OCI-LY7 (cell line): ENCODE results near the gene CPA1. TPM values are rescaled to one million over a fixed set of nuclear protein-coding genes. Genes with fewer than 3 reads are reported as not detected.

Experiments used
- BruUV-seq: library from RNA; stranded (reverse); fragments of 400-500 nt; replicated peaks from 2 replicates; lab custom pipeline; 2021; lab: Mats Ljungman, UMichigan
- CTCF ChIA-PET: fragments of 300-600 bp; sonication (Branson Sonifier 250); formaldehyde crosslinking; loops from one replicate; lab custom pipeline; 2022; ENCODE audit warnings: antibody characterized with exemption; ENCODE audit not compliant: unreplicated experiment; lab: Charles Lee
- POLR2A ChIA-PET: fragments of 300-600 bp; sonication (Branson Sonifier 250); formaldehyde crosslinking; loops from one replicate; lab custom pipeline; 2022; ENCODE audit warnings: antibody characterized with exemption; lab: Charles Lee
- DNase-seq: peaks from one replicate; pipeline ENCODE4 v3.0.0-alpha.2; 2015; ENCODE audit warnings: low spot score
- H2AFZ ChIP-seq: fragments of 200-600 bp; sonication (generic), shearing (Covaris generic); 2 replicates; pipeline ENCODE4 v1.6.1; 2014; ENCODE audit warnings: mild to moderate bottlenecking, antibody characterized with exemption, low read length, moderate library complexity
- H3K27ac ChIP-seq: fragments of 200-600 bp; sonication (generic); 2 replicates; pipeline ENCODE4 v1.5.1; 2014; ENCODE audit warnings: mixed run types, low read depth, mild to moderate bottlenecking, moderate library complexity, low read length, inconsistent platforms; ENCODE audit not compliant: poor library complexity, severe bottlenecking
- H3K36me3 ChIP-seq: fragments of 200-600 bp; sonication (generic); 2 replicates; pipeline ENCODE4 v1.6.1; 2014; ENCODE audit warnings: mild to moderate bottlenecking, antibody characterized with exemption, low read length, moderate library complexity, mixed read lengths; ENCODE audit not compliant: insufficient read depth
- H3K4me1 ChIP-seq: fragments of 200-600 bp; sonication (generic); 2 replicates; pipeline ENCODE4 v1.5.1; 2014; ENCODE audit warnings: mild to moderate bottlenecking, low read length; ENCODE audit not compliant: insufficient read depth, poor library complexity, severe bottlenecking
- H3K4me2 ChIP-seq: fragments of 200-600 bp; sonication (generic); 2 replicates; pipeline ENCODE4 v1.6.1; 2014; ENCODE audit warnings: mild to moderate bottlenecking, low read length
- H3K4me3 ChIP-seq: fragments of 200-600 bp; sonication (generic); 2 replicates; pipeline ENCODE4 v1.5.1; 2014; ENCODE audit warnings: mild to moderate bottlenecking, low read depth, low read length; ENCODE audit not compliant: poor library complexity, severe bottlenecking
- H3K79me2 ChIP-seq: fragments of 200-600 bp; sonication (generic); 2 replicates; pipeline ENCODE4 v1.6.1; 2016; ENCODE audit warnings: low read depth, mild to moderate bottlenecking, low read length, moderate library complexity, mixed read lengths; ENCODE audit not compliant: insufficient read depth
- H3K9me2 ChIP-seq: fragments of 200-600 bp; sonication (generic); 2 replicates; pipeline ENCODE4 v1.6.1; 2016; ENCODE audit warnings: mild to moderate bottlenecking, low read length, mixed read lengths; ENCODE audit not compliant: insufficient read depth
- H3K9me3 ChIP-seq: fragments of 200-600 bp; sonication (generic); 2 replicates; pipeline ENCODE4 v1.6.1; 2014; ENCODE audit warnings: mild to moderate bottlenecking, mixed run types, low read length, mixed read lengths
- H4K20me1 ChIP-seq: fragments of 200-600 bp; sonication (generic); 2 replicates; pipeline ENCODE4 v1.6.1; 2014; ENCODE audit warnings: mild to moderate bottlenecking, antibody characterized with exemption, low read length, moderate library complexity, mixed read lengths; ENCODE audit not compliant: insufficient read depth
- EZH2phosphoT487 ChIP-seq: fragments of 200-600 bp; sonication (generic); IDR thresholded peaks from 2 replicates; pipeline ENCODE4 v1.6.1; 2018; ENCODE audit warnings: low read depth, borderline replicate concordance, mild to moderate bottlenecking, mixed run types, antibody characterized with exemption, low read length, moderate library complexity, mixed read lengths
- intact Hi-C: fragments of 100-400 bp; cut with micrococcal nuclease; formaldehyde crosslinking; loops from one replicate; pipeline ENCODE4 v1.10.0; 2022; ENCODE audit not compliant: unreplicated experiment
- total RNA-seq, 2 experiments: library from RNA; depleted of rRNA in 1 of 2; stranded (reverse); fragments of >200 nt in 1 of 2; shearing (Covaris generic) in 1 of 2; gene quantifications; 2 replicates each; pipeline ENCODE4 v1.2.3, GENCODE V29; 2014 to 2022
- TF ChIP-seq, protein P1 (sequence below): fragments of 200-600 bp; sonication (generic); conservative IDR thresholded peaks from 2 replicates; pipeline ENCODE4 v1.5.1; 2014; ENCODE audit warnings: mild to moderate bottlenecking, antibody characterized with exemption, low read length, moderate library complexity, mixed read lengths

The CPA1 gene
- total RNA-seq, 2 experiments from 2014 or later = not detected

DNA sequence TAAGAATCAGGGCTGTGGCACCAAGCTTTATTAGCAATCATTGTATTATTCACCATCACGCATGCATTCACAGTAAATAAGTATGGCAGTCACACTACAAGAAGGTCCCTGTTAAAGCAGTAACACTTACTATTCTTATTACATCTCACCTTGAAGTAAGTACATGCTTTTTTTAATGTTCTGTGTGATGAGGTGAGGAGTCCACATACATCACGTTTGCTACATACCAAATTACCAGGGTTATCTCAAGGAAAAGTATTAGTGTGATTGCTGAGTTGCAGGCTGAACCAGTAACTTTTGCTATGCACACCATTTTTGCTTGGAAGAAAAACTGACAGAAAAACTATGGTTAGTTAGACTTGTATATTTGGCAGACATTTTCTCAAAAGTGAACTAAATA is 24.7 kb downstream of the CPA1 start:
- ChIA-PET POLR2A (no interaction called here), CTCF (no interaction called here)
- no TSS peak for BruUV-seq
- Histone ChIP-seq H3K9me2 (no peaks in the 10 kb centered on the region), H3K4me3 (no peak overlapping the region), H4K20me1 (no peaks in the 10 kb centered on the region), H3K36me3 (peaks cover 12% of the 10 kb centered on the region), H3K9me3 (no peaks in the 10 kb centered on the region), H3K4me2 (no peak overlapping the region), H3K27ac (no peak overlapping the region), H3K4me1 (no peaks in the 10 kb centered on the region), H3K79me2 (no peaks in the 10 kb centered on the region), H2AFZ (no peak overlapping the region)
- TF ChIP-seq EZH2phosphoT487 = no peak
- TF ChIP-seq, protein P1, sequence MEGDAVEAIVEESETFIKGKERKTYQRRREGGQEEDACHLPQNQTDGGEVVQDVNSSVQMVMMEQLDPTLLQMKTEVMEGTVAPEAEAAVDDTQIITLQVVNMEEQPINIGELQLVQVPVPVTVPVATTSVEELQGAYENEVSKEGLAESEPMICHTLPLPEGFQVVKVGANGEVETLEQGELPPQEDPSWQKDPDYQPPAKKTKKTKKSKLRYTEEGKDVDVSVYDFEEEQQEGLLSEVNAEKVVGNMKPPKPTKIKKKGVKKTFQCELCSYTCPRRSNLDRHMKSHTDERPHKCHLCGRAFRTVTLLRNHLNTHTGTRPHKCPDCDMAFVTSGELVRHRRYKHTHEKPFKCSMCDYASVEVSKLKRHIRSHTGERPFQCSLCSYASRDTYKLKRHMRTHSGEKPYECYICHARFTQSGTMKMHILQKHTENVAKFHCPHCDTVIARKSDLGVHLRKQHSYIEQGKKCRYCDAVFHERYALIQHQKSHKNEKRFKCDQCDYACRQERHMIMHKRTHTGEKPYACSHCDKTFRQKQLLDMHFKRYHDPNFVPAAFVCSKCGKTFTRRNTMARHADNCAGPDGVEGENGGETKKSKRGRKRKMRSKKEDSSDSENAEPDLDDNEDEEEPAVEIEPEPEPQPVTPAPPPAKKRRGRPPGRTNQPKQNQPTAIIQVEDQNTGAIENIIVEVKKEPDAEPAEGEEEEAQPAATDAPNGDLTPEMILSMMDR = no peak
- intact Hi-C loops = no loop called here
- DNase-seq = no peak

DNA sequence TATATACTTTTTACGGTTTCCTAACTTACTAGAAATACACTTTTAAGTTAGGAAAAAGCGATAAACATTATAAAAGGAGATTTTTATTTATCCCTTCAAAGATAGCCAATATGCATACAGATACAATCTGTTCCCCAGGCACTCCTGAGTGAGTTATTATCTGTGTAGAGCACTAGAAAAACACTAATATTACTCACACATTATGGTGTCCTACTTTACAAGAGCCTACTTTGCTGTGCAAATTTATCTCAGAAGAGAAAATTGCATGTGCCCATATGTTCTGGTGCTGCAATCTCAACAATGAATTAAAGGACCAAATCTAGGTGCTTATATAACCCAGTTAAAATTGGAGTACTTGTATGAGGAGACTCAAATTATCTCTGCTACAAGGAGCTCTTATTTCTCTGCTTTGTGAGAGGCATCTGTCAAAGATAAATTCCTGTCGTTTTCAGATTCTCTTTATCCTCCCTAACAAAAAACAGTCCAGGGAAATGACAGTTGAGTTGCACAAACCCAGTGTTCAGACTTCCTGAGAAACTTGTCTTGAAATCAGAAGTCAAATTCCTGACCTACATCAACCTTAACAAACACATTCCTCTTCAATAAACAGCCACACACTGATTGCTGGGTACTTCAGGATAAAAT is 28.9 kb downstream of the CPA1 start:
- Histone ChIP-seq H3K79me2 (no peaks in the 10 kb centered on the region), H2AFZ (no peak overlapping the region), H3K9me3 (no peaks in the 10 kb centered on the region), H4K20me1 (no peaks in the 10 kb centered on the region), H3K36me3 (0 out of 2 replicates have a peak, but pooled peaks cover 4% of the 10 kb centered on the region), H3K4me3 (no peak overlapping the region), H3K27ac (no peak overlapping the region), H3K4me2 (no peak overlapping the region), H3K4me1 (no peaks in the 10 kb centered on the region), H3K9me2 (no peaks in the 10 kb centered on the region)
- no TSS peak for BruUV-seq
- no peak for TF ChIP-seq EZH2phosphoT487
- TF ChIP-seq, protein P1 = no peak
- ChIA-PET POLR2A (no interaction called here), CTCF (no interaction called here)
- DNase-seq = no peak
- intact Hi-C loops = no loop called here

DNA sequence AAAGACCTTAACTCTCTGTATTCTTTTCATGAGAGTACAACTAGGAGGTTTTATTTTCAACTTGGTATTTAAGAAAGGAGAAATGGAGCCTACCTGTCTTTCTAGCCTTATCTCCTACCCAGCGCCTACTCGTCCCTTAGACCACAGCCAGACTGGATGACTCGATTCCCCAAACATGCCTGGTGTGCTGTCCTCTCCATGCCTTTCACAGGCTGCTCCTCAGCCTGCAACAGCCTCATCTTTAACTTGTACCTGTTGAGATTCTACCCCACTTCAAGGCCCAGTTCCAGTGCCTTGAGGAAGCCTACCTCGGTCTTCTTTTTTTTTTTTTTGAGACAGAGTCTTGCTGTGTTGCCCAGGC is 29.4 kb downstream of the CPA1 start:
- CTCF ChIA-PET = no interaction called here
- Histone ChIP-seq H3K9me2 (no peaks in the 10 kb centered on the region), H4K20me1 (no peaks in the 10 kb centered on the region), H3K4me3 (no peak overlapping the region), H3K36me3 (0 out of 2 replicates have a peak, but pooled peaks cover 4% of the 10 kb centered on the region), H3K79me2 (no peaks in the 10 kb centered on the region), H3K4me2 (no peak overlapping the region), H3K4me1 (no peaks in the 10 kb centered on the region), H3K9me3 (no peaks in the 10 kb centered on the region), H2AFZ (no peak overlapping the region), H3K27ac (no peak overlapping the region)
- TF ChIP-seq, protein P1 = no peak
- TF ChIP-seq EZH2phosphoT487 = no peak
- BruUV-seq = no TSS peak
- intact Hi-C loops = no loop called here
- DNase-seq = no peak
- POLR2A ChIA-PET = no interaction called here
